HG03159 (cell line): ENCODE measurements around the gene SCFD2.
A peak's percentile ranks its signal among the peaks of the same experiment; 100 is the strongest.
"Not testable (repeated sequence)": the region's sequence is repeated elsewhere in the genome, so short reads cannot be mapped to it uniquely, and the experiment has no call there.

ENCODE experiments used
- ATAC-seq: cut with Tn5 transposase; IDR thresholded peaks from one replicate; pipeline ENCODE4 v1.9.1; 2021; ENCODE audit warnings: mild to moderate bottlenecking, moderate library complexity; ENCODE audit not compliant: unreplicated experiment

Gene SCFD2

DNA sequence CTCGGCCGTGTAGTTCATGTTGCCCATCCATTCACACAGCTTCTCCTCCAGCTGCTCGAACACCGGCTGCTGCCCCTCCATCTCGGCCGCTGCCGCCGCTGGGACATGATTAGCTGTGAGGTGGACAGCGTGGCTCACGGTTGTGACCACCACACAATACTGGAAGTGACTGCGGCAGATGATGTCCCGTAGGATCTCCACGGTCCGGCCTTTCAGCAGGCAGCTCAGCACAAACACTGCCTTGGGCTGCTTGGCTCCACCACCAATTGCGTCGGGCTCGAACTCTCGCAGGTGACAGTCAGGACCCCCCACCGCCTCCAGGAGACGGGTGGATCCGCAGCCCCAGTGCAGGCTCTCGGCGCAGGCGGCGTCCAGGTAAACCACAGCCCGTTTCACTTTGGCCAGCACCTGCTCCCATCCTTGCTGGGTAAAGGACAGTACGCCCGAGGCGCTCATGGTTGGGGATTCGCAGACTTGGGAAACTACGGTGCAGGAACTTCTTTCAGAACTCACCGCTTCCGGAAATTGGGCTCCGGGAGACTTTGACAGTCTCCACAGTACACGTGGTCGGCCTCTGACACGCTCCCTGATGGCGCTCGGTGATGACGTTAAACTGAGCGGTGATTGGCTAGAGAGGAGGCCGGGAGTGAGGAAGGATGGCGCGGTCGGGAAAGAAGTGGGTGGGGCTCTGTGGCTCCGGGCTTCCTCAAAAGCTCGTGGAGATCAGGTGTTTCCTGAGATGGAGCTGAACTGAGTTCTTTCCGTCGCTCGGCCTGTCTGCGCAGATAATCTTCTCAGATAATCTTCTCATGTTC, at the start of gene SCFD2:
TSS of gene SCFD2 (minus strand) at position 576 of the 815 bp plus-strand sequence.
- peak; percentile 96 for ATAC-seq

DNA sequence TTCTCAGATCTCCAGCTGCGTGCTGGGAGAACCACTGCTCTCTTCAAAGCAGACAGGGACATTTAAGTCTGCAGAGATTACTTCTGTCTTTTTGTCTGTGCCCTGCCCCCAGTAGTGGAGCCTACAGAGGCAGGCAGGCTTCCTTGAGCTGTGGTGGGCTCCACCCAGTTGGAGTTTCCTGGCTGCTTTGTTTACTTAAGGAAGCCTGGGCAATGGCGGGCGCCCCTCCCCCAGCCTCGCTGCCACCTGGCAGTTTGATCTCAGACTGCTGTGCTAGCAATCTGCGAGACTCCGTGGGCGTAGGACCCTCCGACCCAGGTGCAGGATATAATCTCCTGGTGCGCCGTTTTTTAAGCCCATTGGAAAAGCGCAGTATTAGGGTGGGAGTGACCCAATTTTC, 43.6 kb upstream of the SCFD2 start:
- ATAC-seq = not testable (repeated sequence)

DNA sequence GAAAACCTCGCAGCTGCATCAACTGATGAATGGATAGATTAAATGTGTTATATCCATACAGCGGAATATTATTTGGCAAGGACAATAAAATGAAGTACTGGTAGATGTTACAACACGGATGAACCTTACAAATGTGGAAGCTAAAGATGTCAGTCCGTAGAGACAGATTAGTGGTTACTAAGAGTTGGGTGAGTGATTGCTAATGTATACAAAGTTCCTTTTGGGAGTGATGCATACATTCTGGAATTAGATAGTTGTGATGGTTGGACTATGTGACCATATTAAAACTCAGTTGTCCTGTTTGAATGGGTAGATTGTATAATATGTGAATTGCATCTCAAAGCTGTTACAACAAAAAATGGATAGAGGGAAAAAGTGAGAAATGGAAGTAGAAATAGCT, 14.4 kb upstream of the SCFD2 start:
- ATAC-seq = no peak

DNA sequence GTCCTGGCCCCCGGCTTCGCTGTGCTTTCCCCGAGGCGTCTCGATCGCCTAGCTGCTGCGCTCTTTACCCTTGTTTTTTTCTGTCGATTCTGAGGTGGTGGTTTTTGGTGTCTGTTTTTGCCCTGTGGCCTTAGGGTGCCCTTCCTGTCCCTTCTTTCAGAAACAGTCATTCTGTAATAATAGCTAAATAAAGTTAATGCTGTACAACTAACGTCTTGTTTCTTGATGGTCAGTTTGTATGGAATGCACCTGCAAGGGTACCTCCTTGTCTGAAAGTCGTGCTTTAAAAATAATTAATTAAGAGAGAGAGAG, 12.3 kb upstream of the SCFD2 start:
- ATAC-seq = peak; percentile 33

DNA sequence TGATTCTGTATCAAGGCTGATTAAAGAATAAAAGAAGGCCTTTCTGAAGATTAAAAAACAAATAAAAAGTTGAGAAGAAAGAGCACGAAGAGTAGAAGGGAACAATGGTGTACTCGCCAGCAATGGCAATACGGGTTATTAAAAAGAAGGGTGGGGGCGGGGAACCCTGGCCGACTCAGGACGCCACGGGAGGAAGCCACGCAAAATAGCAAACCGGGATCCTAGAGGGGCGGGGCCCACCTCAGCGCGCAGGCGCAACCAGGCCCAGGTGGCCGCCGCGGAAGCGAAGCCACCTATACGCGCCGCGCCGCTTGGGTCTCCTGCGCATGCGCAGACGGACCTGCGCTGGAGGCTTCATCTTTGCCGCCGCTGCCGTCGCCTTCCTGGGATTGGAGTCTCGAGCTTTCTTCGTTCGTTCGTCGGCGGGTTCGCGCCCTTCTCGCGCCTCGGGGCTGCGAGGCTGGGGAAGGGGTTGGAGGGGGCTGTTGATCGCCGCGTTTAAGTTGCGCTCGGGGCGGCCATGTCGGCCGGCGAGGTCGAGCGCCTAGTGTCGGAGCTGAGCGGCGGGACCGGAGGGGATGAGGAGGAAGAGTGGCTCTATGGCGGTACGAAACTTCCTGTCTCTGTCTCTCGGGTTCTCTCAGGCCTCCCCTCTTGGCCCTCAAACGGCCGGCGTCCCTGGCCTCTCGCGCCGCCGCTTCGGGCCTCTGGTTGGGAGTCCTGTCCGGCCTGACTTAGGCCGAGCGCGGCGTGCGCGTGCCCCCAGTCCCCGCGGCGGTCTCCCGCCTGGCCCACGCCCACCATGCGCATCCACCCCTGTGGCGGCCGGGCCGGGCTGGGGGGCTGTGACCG, 11.7 kb upstream of the SCFD2 start, which contains the start of gene FIP1L1:
TSS of gene FIP1L1 (plus strand) at position 323 of the 852 bp plus-strand sequence. CDS start at position 521, 198 bp downstream.
- ATAC-seq = peak; percentile 88

DNA sequence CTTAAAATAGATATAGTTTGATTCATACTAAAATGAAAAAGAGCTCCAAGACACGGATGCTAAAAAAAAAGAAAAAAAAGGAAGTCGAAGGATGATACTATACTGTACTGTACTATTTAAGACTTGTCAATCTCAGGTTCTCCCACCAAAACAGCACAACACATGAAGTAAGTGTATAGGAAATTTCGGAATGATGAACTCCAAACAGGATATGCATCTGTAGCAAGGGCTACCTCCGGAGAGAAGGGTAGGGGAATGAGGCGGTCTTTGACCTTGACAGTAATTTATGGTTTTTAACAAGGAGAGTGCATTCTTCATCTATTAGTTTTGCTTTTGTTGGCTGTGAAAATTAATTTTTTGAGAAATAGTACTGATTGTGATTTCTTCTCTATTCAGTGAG, 11.0 kb upstream of the SCFD2 start:
- ATAC-seq = no peak

DNA sequence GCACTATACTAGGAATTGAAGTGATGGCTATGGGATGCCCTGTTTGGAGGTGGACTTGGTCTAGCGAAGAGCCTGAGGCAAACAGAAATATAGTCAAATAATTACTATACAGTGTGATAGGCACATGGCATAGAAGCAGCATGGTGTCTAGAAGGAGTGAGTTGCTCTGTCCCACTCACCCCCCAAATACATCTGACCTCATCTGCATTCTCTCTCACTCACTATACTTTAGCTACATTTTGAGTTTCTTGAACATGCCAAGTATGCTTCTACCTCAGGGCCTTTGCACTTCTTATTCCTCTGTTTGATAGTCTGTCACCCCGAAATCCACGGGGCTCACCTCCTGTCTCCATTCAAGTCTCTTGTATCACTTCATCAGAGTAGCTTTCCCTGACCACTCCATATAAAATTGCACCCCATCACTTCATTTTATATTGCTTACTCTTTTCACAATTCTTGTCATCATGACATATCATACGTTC, 9.0 kb upstream of the SCFD2 start:
- no peak for ATAC-seq

DNA sequence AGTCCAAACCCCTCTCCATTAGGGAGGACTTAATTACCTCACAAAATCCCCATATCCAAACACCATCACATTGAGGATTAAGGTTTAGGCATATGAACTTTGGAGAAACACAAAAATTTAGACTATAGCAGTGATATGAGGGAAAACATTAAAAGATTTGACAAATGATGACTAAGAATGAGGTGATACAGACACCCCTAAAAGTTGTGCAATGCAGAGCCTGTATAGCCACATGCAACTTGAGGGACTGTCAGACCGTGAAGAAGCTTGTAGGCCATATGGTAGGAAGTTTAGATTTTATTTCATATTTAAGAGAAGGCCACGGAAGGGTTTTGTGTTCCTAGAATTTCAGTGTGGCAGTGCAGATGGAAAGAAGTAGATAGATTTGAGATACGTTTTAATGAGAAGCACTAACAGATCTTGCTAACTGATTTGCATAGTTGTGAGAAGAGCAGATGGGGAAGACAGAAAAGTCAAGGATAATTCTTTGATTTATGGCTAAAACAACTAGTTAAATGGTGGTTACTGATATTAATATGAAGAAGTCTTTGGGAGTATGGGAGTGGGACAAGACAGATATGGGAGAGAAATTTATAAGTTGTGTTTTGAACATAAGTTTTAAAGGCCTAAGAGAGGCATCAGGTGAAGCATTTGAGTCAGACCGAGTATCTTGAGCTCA, 6.1 kb upstream of the SCFD2 start:
- ATAC-seq = no peak

DNA sequence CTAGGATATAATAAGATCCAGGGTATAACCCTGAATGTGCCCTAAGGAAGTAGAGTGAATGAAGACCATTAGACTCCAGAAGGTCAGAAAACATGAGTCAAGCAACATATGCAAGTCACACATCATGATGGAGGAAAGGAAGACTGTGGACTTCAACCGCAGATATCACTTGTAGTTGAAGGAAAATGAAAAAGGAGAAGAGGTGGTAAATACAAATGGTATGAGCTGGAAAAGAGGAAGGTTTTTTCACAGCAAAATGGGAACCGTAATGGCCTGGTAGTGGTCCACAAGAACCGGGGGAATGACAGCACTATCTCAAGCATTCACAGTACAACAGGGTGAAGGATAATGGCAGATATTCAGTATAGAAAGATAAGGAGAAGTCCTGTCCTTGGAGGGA, 5.2 kb upstream of the SCFD2 start:
- ATAC-seq = no peak

DNA sequence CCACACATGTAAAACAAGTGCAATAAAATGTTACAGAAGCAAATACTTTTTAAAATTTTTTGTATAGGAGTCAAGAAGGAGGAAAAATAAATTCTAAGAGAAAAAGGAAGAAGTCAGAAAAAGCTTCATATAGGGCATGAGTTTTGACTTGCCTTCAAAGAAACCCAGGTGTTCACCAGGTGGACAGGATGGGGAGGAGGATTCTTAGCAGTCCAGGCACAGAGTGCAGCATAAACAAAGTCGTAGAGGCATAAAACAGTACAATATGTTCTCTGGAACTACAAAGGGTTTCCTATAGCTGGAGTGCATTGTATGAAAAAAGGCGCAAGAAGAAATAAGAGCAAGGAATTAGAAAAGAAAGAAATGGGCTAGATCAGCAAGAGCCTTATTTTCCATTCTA, 1.9 kb upstream of the SCFD2 start:
- no peak for ATAC-seq

DNA sequence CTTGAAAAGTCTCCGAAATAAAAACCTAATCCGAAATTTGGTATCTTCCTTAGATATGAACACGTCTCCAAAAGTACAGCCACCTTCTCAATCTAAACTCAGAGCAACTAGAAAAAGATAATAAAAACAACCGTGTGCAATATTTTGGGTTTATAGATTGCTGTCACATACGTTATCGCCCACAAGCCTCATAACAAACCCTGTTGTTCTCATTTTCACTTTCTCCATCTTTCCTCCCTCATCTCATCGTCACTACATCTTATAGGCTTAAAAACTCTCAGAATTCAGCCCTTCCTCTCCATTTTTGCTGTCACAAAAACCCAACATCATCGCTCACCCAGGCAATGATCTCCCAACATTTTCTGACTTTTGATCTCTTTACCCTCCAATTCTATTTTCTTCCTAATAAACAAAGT, 448 bp upstream of the SCFD2 start:
- ATAC-seq = peak; percentile 43

DNA sequence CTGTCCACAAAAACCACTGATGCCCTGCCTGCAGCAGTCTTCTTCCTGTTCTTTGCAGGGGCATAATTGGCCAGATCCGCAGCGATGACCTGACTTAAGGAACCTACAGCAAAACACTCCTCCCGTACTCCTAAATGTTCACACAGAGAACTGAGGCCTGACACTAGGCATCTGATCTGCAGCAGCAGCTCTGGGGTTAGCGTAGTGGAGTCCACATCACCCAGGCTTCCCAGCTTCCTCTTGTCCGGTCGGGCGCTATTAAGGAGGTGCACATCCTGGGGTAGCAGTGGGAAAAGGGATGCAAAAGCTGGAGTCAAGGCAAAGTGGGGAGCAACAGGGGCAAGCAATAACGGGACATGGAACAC, 758 bp downstream of the SCFD2 start:
- peak; percentile 18 for ATAC-seq

DNA sequence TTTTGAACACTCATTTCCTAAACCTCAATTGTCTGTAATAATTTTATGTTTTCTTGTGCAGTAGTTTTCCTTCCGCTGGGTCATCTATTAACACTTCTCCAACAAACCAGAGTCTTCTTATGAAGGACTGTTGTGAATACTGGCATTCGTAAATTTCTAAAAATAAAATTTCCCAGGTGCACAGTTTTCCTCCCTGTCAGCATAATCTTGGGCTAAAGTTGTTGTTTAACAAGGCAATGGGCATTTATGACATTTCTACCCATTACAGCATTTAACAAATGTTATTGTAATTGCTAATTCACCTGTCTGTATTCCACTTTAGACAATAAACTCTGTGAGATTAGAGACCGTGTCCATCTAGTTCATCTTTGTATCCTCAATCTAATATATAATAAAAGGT, 1.2 kb downstream of the SCFD2 start:
- no peak for ATAC-seq

DNA sequence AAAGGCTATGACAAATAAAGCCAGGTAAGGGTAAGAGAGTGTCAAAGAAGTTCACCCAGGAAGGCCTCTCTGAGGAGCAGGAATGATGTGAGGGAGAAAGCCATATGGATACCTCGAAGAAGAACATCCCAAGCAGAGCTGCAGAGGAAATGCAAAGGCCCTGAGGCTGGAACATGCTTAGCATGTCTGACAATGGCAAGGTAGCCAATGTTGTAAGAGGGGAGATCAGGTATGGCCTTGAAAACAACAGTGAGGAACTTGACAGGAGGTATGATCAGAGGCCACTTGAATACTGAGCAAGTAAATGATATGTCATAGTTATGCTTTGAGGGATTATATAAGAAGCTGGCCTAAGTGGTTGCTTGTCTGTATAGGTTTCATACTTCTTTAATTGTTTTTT, 3.8 kb downstream of the SCFD2 start:
- no peak for ATAC-seq

DNA sequence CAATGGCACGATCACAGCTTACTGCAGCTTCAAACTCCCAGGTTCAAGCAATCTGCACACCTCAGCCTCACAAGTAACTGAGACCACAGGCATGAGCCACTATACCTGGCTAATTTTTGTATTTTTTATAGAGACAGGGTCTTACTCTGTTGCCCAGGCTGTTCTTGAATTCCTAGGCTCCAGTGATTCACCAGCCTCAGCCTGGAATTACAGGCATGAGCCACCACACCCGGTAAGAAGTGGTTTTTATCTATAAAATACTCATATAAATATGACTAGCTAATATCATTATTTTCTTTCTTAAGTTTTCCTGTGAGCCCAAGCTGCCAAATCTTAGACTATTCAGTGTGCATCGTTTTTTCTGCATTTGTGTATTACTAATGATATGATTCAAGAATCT, 4.4 kb downstream of the SCFD2 start:
- ATAC-seq = no peak

DNA sequence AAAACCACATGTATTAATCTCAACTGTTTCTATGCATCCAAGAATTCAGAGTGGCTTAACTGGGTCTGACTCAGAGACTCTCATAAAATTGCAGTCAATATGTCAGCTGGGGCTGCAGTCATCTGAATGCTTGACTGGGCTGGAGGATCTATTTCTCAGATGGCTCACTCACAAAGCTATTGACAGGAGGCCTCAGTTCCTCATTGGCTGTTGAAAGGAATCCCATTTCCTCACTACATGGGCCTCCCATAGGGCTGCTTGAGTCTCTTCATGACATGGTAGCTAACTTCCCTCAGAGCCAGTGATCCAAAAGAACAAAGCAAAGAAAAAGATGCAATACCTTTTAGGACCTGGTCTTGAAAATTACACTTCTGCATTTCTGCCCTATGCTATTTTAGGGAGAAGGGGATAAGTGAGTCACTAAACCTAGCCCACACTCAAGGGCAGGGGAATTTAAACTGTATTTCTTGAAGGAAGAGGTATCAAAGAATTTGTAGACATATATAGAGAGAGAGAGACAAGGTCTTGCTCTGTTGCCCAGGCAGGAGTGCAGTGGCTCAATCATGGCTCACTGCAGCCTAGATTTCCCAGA, 9.8 kb downstream of the SCFD2 start:
- ATAC-seq = no peak

DNA sequence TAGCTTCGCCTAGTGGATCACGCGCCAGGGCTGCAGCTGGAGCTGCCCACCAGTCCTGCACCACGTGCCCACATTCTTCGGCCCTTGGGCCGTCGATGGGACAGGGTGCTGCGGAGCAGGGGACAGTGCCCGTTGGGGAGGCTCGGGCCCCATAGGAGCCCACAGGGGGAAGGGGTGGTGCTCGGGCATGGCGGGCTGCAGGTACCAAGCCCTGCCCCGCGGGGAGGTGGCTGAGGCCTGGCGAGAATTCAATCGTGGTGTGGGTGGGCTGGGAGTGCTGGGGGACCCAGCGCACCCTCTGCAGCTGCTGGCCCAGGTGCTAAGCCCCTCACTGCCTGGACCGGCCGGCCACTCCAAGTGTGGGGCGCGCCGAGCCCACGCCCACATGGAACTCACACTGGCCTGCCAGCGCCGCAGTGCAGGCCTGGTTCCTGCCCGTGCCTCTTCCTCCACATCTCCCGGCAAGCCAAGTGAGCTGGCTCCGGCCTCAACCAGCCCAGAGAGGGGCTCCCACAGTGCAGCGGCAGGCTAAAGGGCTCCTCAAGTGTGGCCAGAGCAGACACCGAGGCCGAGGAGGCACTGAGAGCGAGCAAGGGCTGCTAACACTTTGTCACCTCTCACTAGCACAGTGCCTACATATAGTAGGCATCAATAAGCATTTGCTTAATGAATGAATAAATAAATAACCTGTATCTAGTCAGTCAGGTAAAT, 11.7 kb downstream of the SCFD2 start:
- no peak for ATAC-seq

DNA sequence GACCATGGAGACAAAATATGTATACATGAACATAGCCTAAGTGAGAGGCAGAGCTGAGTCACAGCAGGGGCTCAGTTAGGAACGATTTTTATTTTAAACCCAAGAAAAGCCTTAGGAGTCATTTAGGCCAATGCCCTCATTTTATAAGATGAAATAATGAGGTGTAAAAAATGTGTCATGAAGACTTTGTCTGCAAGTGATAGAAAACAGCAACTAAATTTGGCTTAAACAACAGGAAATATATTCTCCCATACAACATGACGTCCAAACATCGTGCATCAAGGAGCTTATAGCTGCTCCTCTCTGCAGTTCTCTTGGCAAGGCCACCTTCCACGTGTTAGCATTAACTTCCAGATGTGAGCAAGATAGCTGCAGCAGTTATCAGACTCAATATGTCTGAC, 16.8 kb downstream of the SCFD2 start:
- no peak for ATAC-seq

DNA sequence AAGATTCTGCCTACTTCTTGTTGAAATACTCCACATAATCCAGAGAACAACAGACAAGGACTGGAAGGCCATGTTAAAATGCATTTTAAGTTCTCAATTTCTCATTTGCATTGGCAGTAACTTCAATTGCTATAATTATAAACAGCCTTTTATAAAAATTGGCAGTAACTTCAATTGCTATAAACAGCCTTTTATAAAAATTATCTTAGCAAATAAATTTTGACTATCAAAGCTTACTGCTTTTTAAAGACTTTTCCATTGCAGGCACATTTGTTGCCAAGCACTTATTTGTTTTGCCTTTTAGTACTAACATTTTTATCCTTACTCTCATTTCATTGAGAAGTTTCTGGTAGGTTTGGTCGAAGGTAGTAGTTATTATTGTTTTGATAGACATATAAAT, 17.8 kb downstream of the SCFD2 start:
- no peak for ATAC-seq
